Astrocyte (in vitro differentiated cells and primary cell): ENCODE results near the gene MOB1B. TPM values are rescaled to one million over a fixed set of nuclear protein-coding genes. Genes with fewer than 3 reads are reported as not detected.

ENCODE experiments used
- DNase-seq: peaks from one replicate; pipeline ENCODE4 v3.0.0-alpha.2; 2010; ENCODE audit warnings: low read depth
- FAIRE-seq: peaks from 2 replicates; lab custom pipeline; 2011; peaks lifted over from hg19 to GRCh38; lab: Jason Lieb, UNC
- H2AFZ ChIP-seq: 2 replicates; pipeline ENCODE4 v1.6.0; 2012; ENCODE audit warnings: low read depth, low read length, inconsistent platforms
- H3K27ac ChIP-seq: 2 replicates; pipeline ENCODE4 v1.5.1; 2011; ENCODE audit warnings: low read depth, low read length, inconsistent platforms
- H3K27me3 ChIP-seq: 2 replicates; pipeline ENCODE4 v1.6.0; 2011; ENCODE audit warnings: low read length, inconsistent platforms; ENCODE audit not compliant: insufficient read depth
- H3K36me3 ChIP-seq: 2 replicates; pipeline ENCODE4 v1.5.1; 2011; ENCODE audit warnings: low read length, inconsistent platforms; ENCODE audit not compliant: insufficient read depth
- H3K4me1 ChIP-seq: 2 replicates; pipeline ENCODE4 v1.5.1; 2011; ENCODE audit warnings: low read length, inconsistent platforms; ENCODE audit not compliant: insufficient read depth
- H3K4me2 ChIP-seq: 2 replicates; pipeline ENCODE4 v1.6.0; 2012; ENCODE audit warnings: low read length, inconsistent platforms
- H3K4me3 ChIP-seq: 2 replicates; pipeline ENCODE4 v1.5.1; 2011; ENCODE audit warnings: low read depth, mild to moderate bottlenecking, low read length, inconsistent platforms; ENCODE audit not compliant: insufficient read depth
- H3K79me2 ChIP-seq: 2 replicates; pipeline ENCODE4 v1.6.0; 2012; ENCODE audit warnings: mild to moderate bottlenecking, low read length, inconsistent platforms; ENCODE audit not compliant: insufficient read depth
- H3K9ac ChIP-seq: 2 replicates; pipeline ENCODE4 v1.6.0; 2012; ENCODE audit warnings: mild to moderate bottlenecking, low read length, inconsistent platforms
- H3K9me3 ChIP-seq: 2 replicates; pipeline ENCODE4 v1.5.1; 2012; ENCODE audit warnings: low read depth, mild to moderate bottlenecking, low read length, inconsistent platforms; ENCODE audit not compliant: insufficient read depth
- H4K20me1 ChIP-seq: 2 replicates; pipeline ENCODE4 v1.6.0; 2012; ENCODE audit warnings: low read length, inconsistent platforms; ENCODE audit not compliant: insufficient read depth
- H3K27ac Mint-ChIP-seq: one replicate; pipeline ENCODE4 v1.8.0; 2021; ENCODE audit warnings: mild to moderate bottlenecking, mixed read lengths; ENCODE audit not compliant: unreplicated experiment
- H3K27me3 Mint-ChIP-seq: one replicate; pipeline ENCODE4 v1.8.0; 2021; ENCODE audit warnings: low read depth, mixed read lengths; ENCODE audit not compliant: unreplicated experiment
- H3K36me3 Mint-ChIP-seq: one replicate; pipeline ENCODE4 v1.8.0; 2021; ENCODE audit warnings: low read depth, mixed read lengths; ENCODE audit not compliant: unreplicated experiment
- H3K4me1 Mint-ChIP-seq: one replicate; pipeline ENCODE4 v1.8.0; 2021; ENCODE audit warnings: low read depth, mixed read lengths; ENCODE audit not compliant: unreplicated experiment
- H3K4me3 Mint-ChIP-seq: one replicate; pipeline ENCODE4 v1.8.0; 2021; ENCODE audit warnings: mild to moderate bottlenecking, moderate library complexity, mixed read lengths; ENCODE audit not compliant: unreplicated experiment
- H3K9me3 Mint-ChIP-seq: one replicate; pipeline ENCODE4 v1.8.0; 2021; ENCODE audit warnings: mild to moderate bottlenecking, mixed read lengths; ENCODE audit not compliant: unreplicated experiment
- EZH2 ChIP-seq: IDR thresholded peaks from 2 replicates; pipeline ENCODE4 v1.6.1; 2012; ENCODE audit warnings: mild to moderate bottlenecking, low read length, inconsistent platforms; ENCODE audit not compliant: insufficient read depth
- total RNA-seq: library from RNA; stranded (reverse); gene quantifications from 2 replicates; pipeline ENCODE4 v1.2.1, GENCODE V29; 2021
- TF ChIP-seq, protein P1 (sequence below): IDR thresholded peaks from 2 replicates; pipeline ENCODE4 v1.5.1; 2011; ENCODE audit warnings: low read depth, mild to moderate bottlenecking, inconsistent platforms, low read length, moderate library complexity; ENCODE audit not compliant: insufficient read depth

Gene MOB1B
- total RNA-seq, 1 donor from 2014 or later = 40.6 TPM

DNA sequence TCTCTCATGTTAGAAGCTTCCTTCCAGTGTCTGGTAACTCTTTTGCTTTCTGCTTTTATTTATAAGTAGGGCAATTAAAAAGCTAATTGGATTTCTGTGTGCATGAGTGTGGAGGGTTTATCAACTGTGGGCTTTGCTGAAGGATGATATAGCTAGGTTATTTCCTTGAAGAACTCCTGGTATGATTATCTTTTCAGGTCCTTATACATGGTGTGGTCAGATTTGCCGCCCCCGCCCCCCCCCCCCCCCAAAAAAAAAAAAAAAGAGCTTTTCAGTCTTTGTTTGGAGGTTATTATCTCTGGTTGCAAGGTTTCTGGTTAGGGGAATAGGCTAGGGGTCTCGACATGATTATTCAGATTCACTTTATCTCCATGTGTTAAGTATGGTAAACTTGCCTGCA lies 35.9 kb downstream of the MOB1B start:
- peaks cover 85% of the 10 kb centered on the region for H3K79me2 ChIP-seq
- no peak overlapping the region for H3K4me3 ChIP-seq
- Mint-ChIP-seq H3K27ac (no peak overlapping the region), H3K9me3 (no peaks in the 10 kb centered on the region), H3K27me3 (no peaks in the 10 kb centered on the region), H3K4me3 (no peak overlapping the region), H3K36me3 (no peaks in the 10 kb centered on the region), H3K4me1 (peaks cover 1% of the 10 kb centered on the region)
- FAIRE-seq = no peak
- H4K20me1 ChIP-seq = peaks cover 31% of the 10 kb centered on the region
- H3K9ac ChIP-seq = no peak overlapping the region
- no peak overlapping the region for H2AFZ ChIP-seq
- no peak overlapping the region for H3K27ac ChIP-seq
- no peak overlapping the region for H3K4me2 ChIP-seq
- no peaks in the 10 kb centered on the region for H3K9me3 ChIP-seq
- no peaks in the 10 kb centered on the region for H3K4me1 ChIP-seq
- TF ChIP-seq EZH2 = no peak
- TF ChIP-seq, protein P1, sequence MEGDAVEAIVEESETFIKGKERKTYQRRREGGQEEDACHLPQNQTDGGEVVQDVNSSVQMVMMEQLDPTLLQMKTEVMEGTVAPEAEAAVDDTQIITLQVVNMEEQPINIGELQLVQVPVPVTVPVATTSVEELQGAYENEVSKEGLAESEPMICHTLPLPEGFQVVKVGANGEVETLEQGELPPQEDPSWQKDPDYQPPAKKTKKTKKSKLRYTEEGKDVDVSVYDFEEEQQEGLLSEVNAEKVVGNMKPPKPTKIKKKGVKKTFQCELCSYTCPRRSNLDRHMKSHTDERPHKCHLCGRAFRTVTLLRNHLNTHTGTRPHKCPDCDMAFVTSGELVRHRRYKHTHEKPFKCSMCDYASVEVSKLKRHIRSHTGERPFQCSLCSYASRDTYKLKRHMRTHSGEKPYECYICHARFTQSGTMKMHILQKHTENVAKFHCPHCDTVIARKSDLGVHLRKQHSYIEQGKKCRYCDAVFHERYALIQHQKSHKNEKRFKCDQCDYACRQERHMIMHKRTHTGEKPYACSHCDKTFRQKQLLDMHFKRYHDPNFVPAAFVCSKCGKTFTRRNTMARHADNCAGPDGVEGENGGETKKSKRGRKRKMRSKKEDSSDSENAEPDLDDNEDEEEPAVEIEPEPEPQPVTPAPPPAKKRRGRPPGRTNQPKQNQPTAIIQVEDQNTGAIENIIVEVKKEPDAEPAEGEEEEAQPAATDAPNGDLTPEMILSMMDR = no peak
- no peak for DNase-seq
- H3K27me3 ChIP-seq = no peaks in the 10 kb centered on the region
- H3K36me3 ChIP-seq = no peaks in the 10 kb centered on the region

DNA sequence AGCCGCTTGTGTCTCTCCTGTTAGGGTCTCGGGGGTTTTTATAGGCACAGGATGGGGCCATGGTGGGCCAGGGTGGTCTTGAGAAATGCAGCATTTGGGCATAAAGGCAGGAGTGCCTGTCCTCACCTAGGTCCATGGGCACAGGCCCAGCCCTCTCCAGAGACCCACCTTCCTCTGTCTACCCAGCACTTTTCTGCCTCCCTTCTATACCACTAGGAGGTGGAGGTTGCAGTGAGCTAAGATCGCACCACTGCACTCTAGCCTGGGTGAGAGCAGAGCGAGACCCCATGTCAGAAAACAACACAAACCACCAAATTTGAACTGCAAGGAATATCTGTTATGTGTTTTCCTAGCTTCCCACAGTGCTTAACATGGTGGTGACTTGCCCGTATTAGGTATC lies 38.0 kb downstream of the MOB1B start:
- no peak for TF ChIP-seq EZH2
- TF ChIP-seq, protein P1 = no peak
- no peaks in the 10 kb centered on the region for H3K27me3 ChIP-seq
- no peak overlapping the region for H3K4me3 ChIP-seq
- H3K79me2 ChIP-seq = peaks cover 80% of the 10 kb centered on the region
- H4K20me1 ChIP-seq = peaks cover 29% of the 10 kb centered on the region
- Mint-ChIP-seq H3K9me3 (no peaks in the 10 kb centered on the region), H3K4me3 (no peak overlapping the region), H3K4me1 (peaks cover 8% of the 10 kb centered on the region), H3K36me3 (peaks cover 3% of the 10 kb centered on the region), H3K27me3 (no peaks in the 10 kb centered on the region), H3K27ac (no peak overlapping the region)
- H3K9ac ChIP-seq = no peak overlapping the region
- H3K36me3 ChIP-seq = no peaks in the 10 kb centered on the region
- H3K4me1 ChIP-seq = no peaks in the 10 kb centered on the region
- no peak for DNase-seq
- H3K9me3 ChIP-seq = no peaks in the 10 kb centered on the region
- H2AFZ ChIP-seq = no peak overlapping the region
- no peak overlapping the region for H3K27ac ChIP-seq
- FAIRE-seq = no peak
- no peak overlapping the region for H3K4me2 ChIP-seq

DNA sequence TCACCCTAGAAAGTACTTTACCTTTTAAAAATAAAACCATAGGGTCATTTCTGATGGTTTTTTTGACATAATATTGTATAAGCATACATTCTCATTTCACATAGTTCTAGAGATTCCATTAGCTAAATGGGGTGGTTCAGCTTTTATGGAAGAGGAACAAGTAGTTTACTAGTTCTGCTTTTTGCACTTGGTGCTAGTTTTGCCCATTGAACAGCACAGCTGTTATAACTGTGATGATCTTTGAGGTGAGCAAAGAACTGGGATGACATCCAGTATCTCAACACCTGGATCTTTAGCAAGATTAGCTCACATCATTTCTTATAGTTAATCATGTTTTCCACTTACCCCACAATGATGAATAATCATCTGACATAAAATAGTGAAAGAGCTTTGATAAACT lies 40.9 kb downstream of the MOB1B start:
- peaks cover 3% of the 10 kb centered on the region for H3K36me3 Mint-ChIP-seq
- Histone ChIP-seq H3K36me3 (no peaks in the 10 kb centered on the region), H3K9ac (no peak overlapping the region), H3K4me3 (no peak overlapping the region), H3K9me3 (no peaks in the 10 kb centered on the region), H3K4me2 (no peak overlapping the region), H3K4me1 (no peaks in the 10 kb centered on the region), H3K79me2 (peaks cover 80% of the 10 kb centered on the region), H4K20me1 (peaks cover 26% of the 10 kb centered on the region), H3K27ac (no peak overlapping the region), H3K27me3 (no peaks in the 10 kb centered on the region), H2AFZ (no peak overlapping the region)
- no peak for FAIRE-seq
- TF ChIP-seq, protein P1 = no peak
- no peak for TF ChIP-seq EZH2
- H3K27ac Mint-ChIP-seq = no peak overlapping the region
- H3K4me1 Mint-ChIP-seq = peaks cover 22% of the 10 kb centered on the region
- H3K27me3 Mint-ChIP-seq = no peaks in the 10 kb centered on the region
- no peaks in the 10 kb centered on the region for H3K9me3 Mint-ChIP-seq
- H3K4me3 Mint-ChIP-seq = no peak overlapping the region
- no peak for DNase-seq
